Testis (tissue), 3 donors: Measurements from ENCODE around the gene PIEZO1. TPM values are rescaled to one million over a fixed set of nuclear protein-coding genes. Genes with fewer than 3 reads are reported as not detected.

Source experiments
- DNase-seq: peaks from one replicate; pipeline ENCODE4 v3.0.0-alpha.2; 2019
- H3K27ac ChIP-seq, 2 donors: fragments of 200-600 bp; sonication (generic); one replicate each; pipeline ENCODE4 v1.5.1; 2019
- H3K27me3 ChIP-seq: fragments of 200-600 bp; sonication (generic); one replicate; pipeline ENCODE4 v1.5.1; 2019
- H3K36me3 ChIP-seq: fragments of 200-600 bp; sonication (generic); one replicate; pipeline ENCODE4 v1.5.1; 2017; ENCODE audit warnings: low read depth; ENCODE audit errors: missing control alignments
- H3K4me1 ChIP-seq: fragments of 200-600 bp; sonication (generic); one replicate; pipeline ENCODE4 v1.5.1; 2019
- H3K4me3 ChIP-seq, 2 donors: fragments of 200-600 bp; sonication (generic); one replicate each; pipeline ENCODE4 v1.5.1; 2017 to 2019
- H3K9me3 ChIP-seq: fragments of 200-600 bp; sonication (generic); one replicate; pipeline ENCODE4 v1.5.1; 2017
- POLR2A ChIP-seq: fragments of 450-650 bp; IDR thresholded peaks from one replicate; pipeline ENCODE4 v1.6.1; 2017; ENCODE audit warnings: antibody characterized with exemption, mild to moderate bottlenecking, moderate library complexity
- WGBS, 2 donors: methylation state at CpG; one replicate each; pipeline ENCODE4 v1.1.5; 2018; 5-methylcytosine and 5-hydroxymethylcytosine counted together
- intact Hi-C: fragments of 100-400 bp; cut with DNase I; formaldehyde crosslinking; loops from one replicate; pipeline ENCODE4 v1.15.1; 2023; ENCODE audit warnings: low total_unique reads
- polyA plus RNA-seq: library from polyadenylated mRNA; stranded (reverse); fragments of 350-450 nt; fragmentation: Illumina TruSeq; extraction: RNeasy Lipid Tissue Mini Kit (QIAGEN cat#74804); gene quantifications from one replicate; pipeline ENCODE4 v1.2.3, GENCODE V29; 2014; ENCODE audit warnings: low read depth, low replicate concordance; ENCODE audit not compliant: insufficient read depth
- total RNA-seq, 2 donors: library from RNA; depleted of rRNA; stranded (reverse); fragments of >200 nt; gene quantifications; one replicate each; pipeline ENCODE4 v1.2.3, GENCODE V29; 2016
- TF ChIP-seq, protein P1 (sequence below), 3 experiments: fragments of 450-650 bp in 2 of 3; fragments of 200-600 bp in 1 of 3; sonication (generic) in 1 of 3; IDR thresholded peaks; one replicate each; pipeline ENCODE4 v1.5.1; 2016 to 2019; ENCODE audit warnings: antibody characterized with exemption in 3 of 3, mild to moderate bottlenecking in 2 of 3, moderate library complexity in 1 of 3

PIEZO1 gene
- total and polyA plus RNA-seq, 3 donors from 2014 or later: 24.2 to 44.5 (median 40.7) TPM

DNA sequence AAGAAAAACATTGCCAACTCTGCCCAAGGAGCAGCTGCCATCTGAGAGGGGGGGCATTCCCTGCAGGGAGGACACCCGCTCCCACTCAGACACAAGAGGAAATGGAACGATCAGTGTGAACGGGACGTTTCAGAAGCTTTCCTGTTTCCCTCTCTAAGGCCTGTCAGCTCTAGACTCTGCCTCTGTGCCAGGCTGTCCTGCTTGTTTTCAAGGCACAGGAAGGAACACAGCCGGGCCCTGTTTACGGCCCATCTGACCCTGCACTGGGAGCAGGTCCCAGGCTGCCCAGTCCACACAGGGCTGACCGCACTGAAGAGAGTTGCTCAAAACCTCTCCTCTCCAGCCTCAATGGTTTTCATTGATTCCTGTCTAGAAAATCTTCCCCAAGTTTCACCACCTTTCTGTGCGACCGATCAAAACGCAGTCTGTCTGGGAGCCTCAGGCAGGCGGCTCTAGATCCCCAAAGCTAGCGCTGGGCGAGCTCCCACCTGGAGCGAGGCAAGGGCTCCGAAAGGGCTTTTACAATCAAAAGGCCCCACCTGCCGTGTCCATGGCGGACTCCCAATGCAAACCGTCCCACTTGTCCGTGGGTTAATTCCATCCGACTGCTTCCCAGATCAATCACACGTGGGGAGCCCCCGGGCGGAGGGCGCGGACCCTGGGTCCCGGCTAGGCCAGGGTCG lies 1.5 kb downstream of the PIEZO1 start:
- intact Hi-C loops: loop anchor here (5.0 kb wide), 1 partner anchor 41 kb away; no protein-coding TSS in a partner anchor
- TF ChIP-seq, protein P1, sequence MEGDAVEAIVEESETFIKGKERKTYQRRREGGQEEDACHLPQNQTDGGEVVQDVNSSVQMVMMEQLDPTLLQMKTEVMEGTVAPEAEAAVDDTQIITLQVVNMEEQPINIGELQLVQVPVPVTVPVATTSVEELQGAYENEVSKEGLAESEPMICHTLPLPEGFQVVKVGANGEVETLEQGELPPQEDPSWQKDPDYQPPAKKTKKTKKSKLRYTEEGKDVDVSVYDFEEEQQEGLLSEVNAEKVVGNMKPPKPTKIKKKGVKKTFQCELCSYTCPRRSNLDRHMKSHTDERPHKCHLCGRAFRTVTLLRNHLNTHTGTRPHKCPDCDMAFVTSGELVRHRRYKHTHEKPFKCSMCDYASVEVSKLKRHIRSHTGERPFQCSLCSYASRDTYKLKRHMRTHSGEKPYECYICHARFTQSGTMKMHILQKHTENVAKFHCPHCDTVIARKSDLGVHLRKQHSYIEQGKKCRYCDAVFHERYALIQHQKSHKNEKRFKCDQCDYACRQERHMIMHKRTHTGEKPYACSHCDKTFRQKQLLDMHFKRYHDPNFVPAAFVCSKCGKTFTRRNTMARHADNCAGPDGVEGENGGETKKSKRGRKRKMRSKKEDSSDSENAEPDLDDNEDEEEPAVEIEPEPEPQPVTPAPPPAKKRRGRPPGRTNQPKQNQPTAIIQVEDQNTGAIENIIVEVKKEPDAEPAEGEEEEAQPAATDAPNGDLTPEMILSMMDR (IDR thresholded peaks at IDR 0.05): no peak
- no peak for TF ChIP-seq POLR2A
- no peaks in the 10 kb centered on the region for H3K27me3 ChIP-seq
- H3K36me3 ChIP-seq: no peaks in the 10 kb centered on the region
- DNase-seq: no peak
- H3K4me1 ChIP-seq: peaks cover 12% of the 10 kb centered on the region
- no peaks in the 10 kb centered on the region for H3K9me3 ChIP-seq
- 41 to 52% methylated on average over 18 to 25 of the region's 27 CpGs for WGBS, 2 donors
- H3K4me3 ChIP-seq: peak overlapping the region; percentile 52 to 62
- peak overlapping the region; percentile 67 to 86 for H3K27ac ChIP-seq

DNA sequence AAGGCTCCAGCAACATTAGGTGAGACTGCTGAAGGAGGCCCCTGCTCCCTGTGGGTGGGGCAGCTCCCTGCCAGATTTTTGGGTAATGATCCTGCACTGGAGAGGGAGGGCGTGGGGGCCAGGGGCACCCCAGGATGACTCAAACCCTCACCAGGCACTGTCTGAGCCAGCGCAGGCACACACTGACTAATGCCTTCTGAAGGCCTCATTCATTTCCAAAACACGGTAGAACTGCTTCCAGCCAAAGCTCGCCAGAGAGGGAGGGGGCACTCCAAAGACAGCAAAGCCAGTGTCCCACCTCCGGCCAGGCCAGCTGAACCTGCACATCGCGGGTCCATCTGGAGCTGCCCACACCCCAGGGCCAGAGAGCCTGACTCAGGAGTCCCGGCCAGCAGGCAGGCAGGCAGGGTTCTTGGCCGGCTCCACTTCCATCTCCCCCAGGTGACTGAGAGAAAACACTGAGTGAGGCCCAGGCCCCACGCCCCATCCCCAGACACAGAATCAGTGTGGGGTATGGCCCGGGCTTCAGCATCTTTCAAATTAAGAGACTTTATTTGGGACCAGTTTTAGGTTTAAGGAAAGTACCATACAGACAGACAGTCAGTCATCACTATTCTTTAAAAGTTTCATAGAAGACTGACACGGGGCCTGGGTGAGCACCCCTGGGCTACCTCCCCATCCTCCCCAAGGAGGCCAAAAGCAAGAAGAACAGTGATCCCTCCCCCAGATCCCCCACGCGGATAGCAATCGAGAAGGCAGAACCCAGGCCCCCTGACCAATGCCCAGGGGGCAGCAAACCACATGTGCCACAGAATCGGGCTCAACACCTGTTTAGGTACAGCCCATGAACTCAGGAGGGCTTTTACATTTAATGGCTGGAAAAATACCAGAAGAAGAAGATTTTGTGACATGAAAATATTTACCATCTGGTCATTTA lies 2.3 kb downstream of the PIEZO1 start:
- DNase-seq: no peak
- peaks cover 12% of the 10 kb centered on the region for H3K4me1 ChIP-seq
- no peak overlapping the region for H3K4me3 ChIP-seq
- intact Hi-C loops: loop anchor here (5.0 kb wide), 1 partner anchor 40 kb away; no protein-coding TSS in a partner anchor
- TF ChIP-seq, protein P1 (IDR thresholded peaks at IDR 0.05): no peak
- TF ChIP-seq POLR2A: no peak
- no peak overlapping the region for H3K27ac ChIP-seq
- H3K36me3 ChIP-seq: no peaks in the 10 kb centered on the region
- no peaks in the 10 kb centered on the region for H3K27me3 ChIP-seq
- no peaks in the 10 kb centered on the region for H3K9me3 ChIP-seq
- WGBS, 2 donors: 65 to 72% methylated on average over 7 to 16 of the region's 16 CpGs

DNA sequence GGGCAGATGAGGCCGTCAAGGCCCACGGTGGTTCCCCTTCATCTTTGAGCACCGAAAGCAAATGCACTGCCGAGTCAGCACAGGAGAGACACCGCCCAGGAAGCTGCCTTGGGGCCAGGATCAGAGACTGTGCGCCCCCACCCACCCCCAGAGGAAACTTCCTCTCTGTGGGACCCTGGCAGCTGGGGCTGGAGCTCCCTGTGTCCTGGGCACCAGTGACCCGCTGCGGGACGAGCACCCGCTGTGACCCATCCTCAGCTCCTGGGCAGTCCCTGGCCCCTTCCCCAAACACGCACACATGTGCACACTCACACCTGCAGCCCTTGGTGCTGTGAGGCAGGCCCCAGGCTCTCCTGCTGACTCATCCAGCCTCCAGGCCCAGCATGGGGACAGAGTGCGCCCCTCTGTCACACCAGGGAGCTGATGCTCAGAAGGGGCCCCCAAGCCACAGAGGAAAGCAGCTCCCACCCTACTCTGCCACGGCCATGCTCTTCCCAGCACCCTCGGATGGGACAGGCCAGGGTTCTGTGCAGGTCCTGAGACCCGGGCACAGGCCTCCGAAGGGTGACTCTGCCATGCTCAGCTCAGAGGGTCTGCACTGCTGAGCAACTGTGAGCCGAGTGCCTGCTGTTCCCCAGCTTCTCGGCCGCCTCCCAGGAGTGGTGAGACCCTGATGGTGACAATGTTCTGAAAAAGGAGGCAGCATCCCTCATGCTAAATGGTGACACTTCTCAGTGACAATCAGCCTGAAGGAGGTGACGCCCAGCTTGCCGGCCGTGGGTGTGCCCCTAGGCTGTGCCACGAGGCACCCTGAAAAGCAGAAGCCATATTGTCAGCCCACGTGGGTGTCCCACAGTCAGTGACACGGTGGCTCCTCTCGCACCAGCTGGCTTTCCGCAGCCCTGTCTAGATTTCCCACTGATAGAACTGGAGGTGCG lies 3.6 kb downstream of the PIEZO1 start:
- Histone ChIP-seq H3K27me3 (no peaks in the 10 kb centered on the region), H3K9me3 (no peaks in the 10 kb centered on the region), H3K27ac (no peak overlapping the region), H3K36me3 (no peaks in the 10 kb centered on the region), H3K4me3 (no peak overlapping the region), H3K4me1 (peaks cover 12% of the 10 kb centered on the region)
- no peak for TF ChIP-seq POLR2A
- TF ChIP-seq, protein P1 (IDR thresholded peaks at IDR 0.05): no peak
- WGBS, 2 donors: 80 to 94% methylated on average over 20 to 26 of the region's 28 CpGs
- DNase-seq: no peak
- intact Hi-C loops: loop anchor here (5.0 kb wide), 1 partner anchor 39 kb away; no protein-coding TSS in a partner anchor

DNA sequence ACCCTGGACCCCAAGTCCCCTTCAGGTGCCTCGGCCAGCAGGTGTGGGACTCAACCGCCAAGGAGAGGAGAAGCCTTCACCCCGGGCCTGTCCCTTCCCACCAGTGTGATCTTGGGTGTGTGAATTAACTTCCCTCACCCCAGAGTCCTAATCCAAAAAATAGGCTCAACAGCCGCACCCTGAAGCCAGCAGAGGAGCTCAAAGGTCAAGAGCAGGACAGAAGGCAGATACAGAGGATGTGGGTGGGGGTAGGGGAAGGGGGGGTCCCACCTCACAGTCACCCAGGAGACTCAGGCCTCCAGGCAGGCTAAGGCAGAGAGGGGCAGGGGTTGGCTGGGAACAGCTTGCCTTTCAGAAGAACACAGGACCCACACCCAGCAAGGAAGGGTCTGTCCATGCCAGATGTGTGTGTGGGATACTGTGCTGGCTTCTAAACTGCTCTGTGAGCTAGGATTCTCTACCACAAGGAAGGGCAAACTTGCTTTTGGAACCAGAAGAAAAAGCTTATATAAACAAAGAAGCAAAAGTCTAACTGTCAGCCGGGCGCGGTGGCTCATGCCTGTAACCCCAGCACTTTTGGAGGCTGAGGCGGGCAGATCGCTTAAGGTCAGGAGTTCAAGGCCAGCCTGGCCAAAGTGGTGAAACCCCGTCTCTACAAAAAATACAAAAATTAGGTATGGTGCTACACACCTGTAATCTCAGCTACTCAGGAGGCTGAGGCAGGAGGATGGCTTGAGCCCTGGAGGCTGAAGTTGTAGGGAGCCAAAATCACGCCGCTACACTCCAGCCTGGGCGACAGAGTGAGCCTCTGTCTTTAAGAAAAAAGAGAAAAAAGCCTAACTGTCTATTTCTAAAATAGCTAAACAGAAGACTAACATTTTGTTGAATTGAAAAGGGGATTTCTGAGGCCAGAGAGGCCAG lies 4.6 kb downstream of the PIEZO1 start:
- Histone ChIP-seq H3K27me3 (no peaks in the 10 kb centered on the region), H3K27ac (no peak overlapping the region), H3K9me3 (no peaks in the 10 kb centered on the region), H3K36me3 (no peaks in the 10 kb centered on the region), H3K4me3 (no peak overlapping the region), H3K4me1 (peaks cover 12% of the 10 kb centered on the region)
- WGBS, 2 donors: 71 to 87% methylated on average over 9 to 13 of the region's 13 CpGs
- TF ChIP-seq POLR2A: no peak
- TF ChIP-seq, protein P1 (IDR thresholded peaks at IDR 0.05): no peak
- intact Hi-C loops: loop anchor here (5.0 kb wide), 1 partner anchor 38 kb away; no protein-coding TSS in a partner anchor
- DNase-seq: no peak
